Spleen (tissue), 11 donors: ENCODE data around the gene ELK1. TPM values are rescaled to one million over a fixed set of nuclear protein-coding genes. Genes with fewer than 3 reads are reported as not detected.

Experiments used
- DNase-seq: peaks from one replicate; pipeline ENCODE4 v3.0.0-alpha.2; 2020
- H3K27ac ChIP-seq, 8 donors: fragments of 200-600 bp; sonication (generic) in 7 of 8; 1 replicate in 4 of 8; 2 replicates in 4 of 8; pipeline versions ENCODE4 v1.5.0 to v1.8.0; 2016 to 2021; ENCODE audit warnings: inconsistent platforms in 4 of 8, mild to moderate bottlenecking in 4 of 8, moderate library complexity in 1 of 8
- H3K27me3 ChIP-seq, 7 donors: fragments of 200-600 bp; sonication (generic) in 6 of 7; replicated peaks in 1 of 7; 1 replicate in 4 of 7; 2 replicates in 3 of 7; pipeline versions ENCODE4 v1.5.0 to v1.8.0; 2016 to 2021; ENCODE audit warnings: inconsistent platforms in 3 of 7, mild to moderate bottlenecking in 1 of 7
- H3K36me3 ChIP-seq, 6 donors: fragments of 200-600 bp; sonication (generic) in 5 of 6; 1 replicate in 4 of 6; 2 replicates in 2 of 6; pipeline versions ENCODE4 v1.5.0 to v1.8.0; 2016 to 2021; ENCODE audit warnings: inconsistent platforms in 2 of 6
- H3K4me1 ChIP-seq, 6 donors: fragments of 200-600 bp; sonication (generic) in 5 of 6; 1 replicate in 3 of 6; 2 replicates in 3 of 6; pipeline versions ENCODE4 v1.5.0 to v1.8.0; 2016 to 2021; ENCODE audit warnings: inconsistent platforms in 3 of 6
- H3K4me3 ChIP-seq, 8 donors: fragments of 200-600 bp; sonication (generic) in 7 of 8; 1 replicate in 4 of 8; 2 replicates in 4 of 8; pipeline versions ENCODE4 v1.5.0 to v1.8.0; 2016 to 2021; ENCODE audit warnings: inconsistent platforms in 4 of 8, mild to moderate bottlenecking in 4 of 8, moderate library complexity in 2 of 8
- H3K9me3 ChIP-seq, 8 donors: fragments of 200-600 bp; sonication (generic) in 7 of 8; 1 replicate in 4 of 8; 2 replicates in 4 of 8; pipeline versions ENCODE4 v1.5.0 to v1.8.0; 2016 to 2021; ENCODE audit warnings: inconsistent platforms in 4 of 8
- POLR2A ChIP-seq, 3 donors: fragments of 450-650 bp; IDR thresholded peaks; one replicate each; pipeline ENCODE4 v1.5.1; 2017; ENCODE audit warnings: antibody characterized with exemption in 3 of 3, mild to moderate bottlenecking in 1 of 3
- POLR2AphosphoS5 ChIP-seq, 3 donors: sonication (generic); formaldehyde crosslinking; IDR thresholded peaks; one replicate each; pipeline ENCODE4 v1.5.1; 2017; ENCODE audit warnings: antibody characterized with exemption in 3 of 3
- WGBS, 5 donors: extraction: QIAGEN DNeasy Blood & Tissue Kit in 3 of 5; methylation state at CpG; one replicate each; pipeline versions ENCODE4 v1.1.5 to v1.1.7; 2013 to 2018; 5-methylcytosine and 5-hydroxymethylcytosine counted together
- intact Hi-C: fragments of 100-400 bp; cut with DNase I; formaldehyde crosslinking; loops from one replicate; pipeline ENCODE4 v1.15.0; 2023; ENCODE audit warnings: low total_unique reads
- polyA plus RNA-seq, 3 donors: library from polyadenylated mRNA; stranded (reverse); fragments of 200-250 nt; gene quantifications; one replicate each; pipeline ENCODE4 v1.2.1, GENCODE V29; 2013
- total RNA-seq, 7 donors: library from RNA; depleted of rRNA in 3 of 7; stranded (reverse); fragments of >200 nt in 3 of 7; fragmentation: NEBNext Ultra II Directional in 4 of 7; extraction: Animal tissue kit (Norgen Biotek cat#: 25700) in 4 of 7; gene quantifications; one replicate each; pipeline versions ENCODE4 v1.1.0 to v1.2.1, GENCODE V29; 2016 to 2021
- TF ChIP-seq, protein P1 (sequence below), 11 experiments: fragments of 200-600 bp in 7 of 11; fragments of 450-650 bp in 4 of 11; sonication (generic) in 4 of 11; IDR thresholded peaks in 8 of 11; conservative IDR thresholded peaks in 3 of 11; 1 replicate in 7 of 11; 2 replicates in 4 of 11; pipeline versions ENCODE4 v1.4.0 to v1.8.0; 2016 to 2021; ENCODE audit warnings: antibody characterized with exemption in 11 of 11, inconsistent platforms in 4 of 11, mild to moderate bottlenecking in 1 of 11
- donor health status: healthy with polysubstance abuse.
- donor health status: DM: no; HTN: no; CAD: no; lungs with moderate emphysema.
- donor health status: DM: no; HTN: no; CAD: no.
- donor health status: Bipolar disorder and iron deficiency.
- donor health status: healthy.
- donor health status: DM: no; HTN: no; CAD: no.
- donor health status: DM: yes; HTN: yes; CAD: no.

ELK1 gene
- total and polyA plus RNA-seq, 10 donors = 10.3 to 50.0 (median 29.5) TPM

DNA sequence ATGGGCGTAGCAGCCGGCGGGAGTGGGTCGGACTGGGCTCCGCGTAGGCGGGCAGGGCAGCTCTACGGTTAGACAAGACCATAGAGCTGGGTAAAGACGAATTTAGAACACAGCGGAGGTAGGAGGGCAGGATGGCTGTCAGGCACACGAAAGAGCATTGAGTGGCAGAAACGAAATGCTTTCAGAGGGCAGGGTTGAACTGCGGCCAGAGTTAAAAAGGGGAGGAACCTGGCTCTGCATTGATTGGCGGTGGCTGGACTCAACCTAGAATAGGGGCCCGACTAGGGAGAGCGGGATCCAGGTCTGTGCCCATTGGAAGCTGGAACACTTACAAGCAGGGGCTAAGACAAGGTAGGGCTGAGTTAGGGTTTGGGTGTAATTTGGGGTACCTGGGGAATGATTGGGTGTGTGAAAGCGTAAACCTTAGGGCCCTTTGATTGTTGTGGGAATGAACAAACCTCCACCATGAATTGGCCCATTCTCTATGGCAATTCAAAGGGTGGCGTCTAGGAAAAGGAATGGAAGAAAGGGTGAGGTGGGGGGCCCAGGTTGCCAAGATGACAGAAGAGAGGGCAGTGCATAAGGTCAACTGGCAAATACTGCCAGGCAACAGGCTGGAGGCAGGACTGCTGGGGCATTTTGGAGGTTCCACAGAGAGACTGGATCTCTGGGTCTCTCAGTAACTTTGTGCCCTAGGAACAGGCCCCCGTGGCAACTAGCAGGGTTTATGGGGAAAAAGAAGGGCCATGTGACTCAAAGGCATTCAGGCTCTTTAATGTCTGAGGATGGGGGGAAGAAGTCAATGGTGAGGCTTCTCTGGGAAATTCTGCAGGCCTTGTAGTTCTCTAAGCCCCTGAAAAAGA is 911 bp upstream of the ELK1 start:
- 16 to 47% (median 19%) methylated on average over 18 to 19 of the region's 19 CpGs for WGBS, 5 donors
- Histone ChIP-seq H3K36me3 (peaks cover 0 to 48% (median 4%) of the 10 kb centered on the region in 6 donors), H3K4me1 (peaks cover 0 to 32% (median 19%) of the 10 kb centered on the region in 6 donors), H3K9me3 (no peaks in the 10 kb centered on the region), H3K27me3 (no peaks in the 10 kb centered on the region), H3K27ac (peak overlapping the region; percentile 15 to 93 (median 87)), H3K4me3 (peak overlapping the region in 6 of 8 donors; percentile 32 to 81 (median 58))
- intact Hi-C loops = no loop called here
- no peak for DNase-seq
- TF ChIP-seq, protein P1, sequence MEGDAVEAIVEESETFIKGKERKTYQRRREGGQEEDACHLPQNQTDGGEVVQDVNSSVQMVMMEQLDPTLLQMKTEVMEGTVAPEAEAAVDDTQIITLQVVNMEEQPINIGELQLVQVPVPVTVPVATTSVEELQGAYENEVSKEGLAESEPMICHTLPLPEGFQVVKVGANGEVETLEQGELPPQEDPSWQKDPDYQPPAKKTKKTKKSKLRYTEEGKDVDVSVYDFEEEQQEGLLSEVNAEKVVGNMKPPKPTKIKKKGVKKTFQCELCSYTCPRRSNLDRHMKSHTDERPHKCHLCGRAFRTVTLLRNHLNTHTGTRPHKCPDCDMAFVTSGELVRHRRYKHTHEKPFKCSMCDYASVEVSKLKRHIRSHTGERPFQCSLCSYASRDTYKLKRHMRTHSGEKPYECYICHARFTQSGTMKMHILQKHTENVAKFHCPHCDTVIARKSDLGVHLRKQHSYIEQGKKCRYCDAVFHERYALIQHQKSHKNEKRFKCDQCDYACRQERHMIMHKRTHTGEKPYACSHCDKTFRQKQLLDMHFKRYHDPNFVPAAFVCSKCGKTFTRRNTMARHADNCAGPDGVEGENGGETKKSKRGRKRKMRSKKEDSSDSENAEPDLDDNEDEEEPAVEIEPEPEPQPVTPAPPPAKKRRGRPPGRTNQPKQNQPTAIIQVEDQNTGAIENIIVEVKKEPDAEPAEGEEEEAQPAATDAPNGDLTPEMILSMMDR (IDR thresholded peaks at IDR 0.05 in 8 of 11, conservative IDR thresholded peaks at IDR 0.05 in 3 of 11) = peak in 1 of 11 experiments; percentile 3
- TF ChIP-seq POLR2AphosphoS5 (IDR thresholded peaks at IDR 0.05) = no peak

DNA sequence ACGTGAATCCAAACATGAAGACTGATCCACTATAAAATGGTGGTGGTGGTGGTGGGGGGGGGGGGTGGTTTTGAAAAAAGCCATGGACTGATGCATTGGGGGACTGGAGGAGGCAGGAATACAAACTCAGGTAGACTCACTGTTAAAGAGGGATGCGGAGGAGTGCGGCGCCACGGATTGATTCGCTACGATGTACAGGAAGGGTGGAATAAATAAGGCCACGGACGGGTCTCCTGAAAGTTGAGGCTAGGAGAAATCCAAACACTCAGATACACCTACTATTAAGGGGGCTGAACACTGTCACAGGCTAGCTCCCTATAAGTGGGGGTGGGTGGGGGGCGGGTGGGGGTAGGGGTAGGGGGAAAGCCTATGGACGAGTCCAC is 591 bp downstream of the ELK1 start:
- DNase-seq = no peak
- Histone ChIP-seq H3K27me3 (no peaks in the 10 kb centered on the region), H3K4me3 (peak overlapping the region in 7 of 8 donors; percentile 49 to 81 (median 60)), H3K36me3 (peaks cover 0 to 33% (median 0%) of the 10 kb centered on the region in 6 donors), H3K27ac (peak overlapping the region in 6 of 8 donors; percentile 78 to 93 (median 91)), H3K4me1 (peaks cover 0 to 40% (median 23%) of the 10 kb centered on the region in 6 donors), H3K9me3 (no peaks in the 10 kb centered on the region)
- TF ChIP-seq POLR2A (IDR thresholded peaks at IDR 0.05) = no peak
- no peak for TF ChIP-seq POLR2AphosphoS5 (IDR thresholded peaks at IDR 0.05)
- TF ChIP-seq, protein P1 (IDR thresholded peaks at IDR 0.05 in 8 of 11, conservative IDR thresholded peaks at IDR 0.05 in 3 of 11) = no peak
- intact Hi-C loops = no loop called here
- 0 to 44% (median 6%) methylated on average over 10 to 11 of the region's 11 CpGs for WGBS, 5 donors

DNA sequence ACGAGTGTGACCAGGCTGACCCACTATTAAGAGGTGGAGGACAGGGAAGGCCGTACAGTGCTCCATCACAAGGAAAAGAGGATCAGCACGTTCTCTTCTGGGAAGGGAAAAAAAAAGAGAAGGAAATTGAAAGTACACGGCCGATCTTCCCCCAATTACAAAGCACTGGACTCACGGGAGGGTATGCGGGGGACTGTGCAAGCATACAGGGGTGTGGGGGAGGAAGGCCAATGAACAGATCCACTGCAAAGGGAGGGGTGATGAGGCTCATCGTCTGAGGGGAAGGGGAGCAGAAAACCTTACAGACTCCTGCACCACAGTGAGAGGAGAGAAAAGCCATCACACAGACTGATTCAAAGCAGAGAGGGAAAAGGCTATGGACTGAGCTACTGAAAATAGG is 1.1 kb downstream of the ELK1 start:
- H3K4me1 ChIP-seq = peaks cover 0 to 45% (median 26%) of the 10 kb centered on the region in 6 donors
- intact Hi-C loops = no loop called here

More for the DNA sequence above, 1.1 kb downstream of the ELK1 start:
- H3K9me3 ChIP-seq = no peaks in the 10 kb centered on the region
- 9 to 53% (median 20%) methylated on average over 8 of the region's 8 CpGs for WGBS, 5 donors
- peaks cover 0 to 28% (median 0%) of the 10 kb centered on the region in 6 donors for H3K36me3 ChIP-seq
- H3K4me3 ChIP-seq = peak overlapping the region in 5 of 8 donors; percentile 55 to 81 (median 60)
- TF ChIP-seq, protein P1 (IDR thresholded peaks at IDR 0.05 in 8 of 11, conservative IDR thresholded peaks at IDR 0.05 in 3 of 11) = no peak
- TF ChIP-seq POLR2AphosphoS5 (IDR thresholded peaks at IDR 0.05) (no peak), POLR2A (IDR thresholded peaks at IDR 0.05) (no peak)
- no peaks in the 10 kb centered on the region for H3K27me3 ChIP-seq
- peak overlapping the region in 4 of 8 donors; percentile 90 to 93 (median 92) for H3K27ac ChIP-seq
- DNase-seq = no peak
